Mesodermal cell (in vitro differentiated cells): ENCODE results near the gene KREMEN1.
A peak's percentile ranks its signal among the peaks of the same experiment; 100 is the strongest.

Experiments used
- H3K27ac ChIP-seq: 2 replicates; pipeline ENCODE4 v1.7.0; 2013; ENCODE audit warnings: mild to moderate bottlenecking, low read depth, low read length, moderate library complexity; ENCODE audit not compliant: severe bottlenecking
- H3K36me3 ChIP-seq: 2 replicates; pipeline ENCODE4 v1.7.1; 2013; ENCODE audit warnings: mild to moderate bottlenecking, low read length, moderate library complexity; ENCODE audit not compliant: control insufficient read depth, insufficient read depth
- H3K4me1 ChIP-seq: one replicate; pipeline ENCODE4 v1.7.1; 2013; ENCODE audit warnings: mild to moderate bottlenecking, low read length; ENCODE audit not compliant: insufficient read depth, control insufficient read depth, poor library complexity, severe bottlenecking
- H3K4me3 ChIP-seq: 2 replicates; pipeline ENCODE4 v1.7.0; 2013; ENCODE audit warnings: low read length, control low read depth, mild to moderate bottlenecking; ENCODE audit not compliant: insufficient read depth, poor library complexity, severe bottlenecking; ENCODE audit errors: extremely low read depth
- H3K9me3 ChIP-seq: 2 replicates; pipeline ENCODE4 v1.7.1; 2013; ENCODE audit warnings: mild to moderate bottlenecking, low read length, moderate library complexity; ENCODE audit not compliant: control insufficient read depth
- WGBS, 2 experiments: methylation state at CpG; one replicate each; pipeline ENCODE4 v1.1.5; 2013; ENCODE audit warnings: missing lambda C conversion rate in 2 of 2; ENCODE audit not compliant: insufficient coverage in 2 of 2; 5-methylcytosine and 5-hydroxymethylcytosine counted together

The KREMEN1 gene

DNA sequence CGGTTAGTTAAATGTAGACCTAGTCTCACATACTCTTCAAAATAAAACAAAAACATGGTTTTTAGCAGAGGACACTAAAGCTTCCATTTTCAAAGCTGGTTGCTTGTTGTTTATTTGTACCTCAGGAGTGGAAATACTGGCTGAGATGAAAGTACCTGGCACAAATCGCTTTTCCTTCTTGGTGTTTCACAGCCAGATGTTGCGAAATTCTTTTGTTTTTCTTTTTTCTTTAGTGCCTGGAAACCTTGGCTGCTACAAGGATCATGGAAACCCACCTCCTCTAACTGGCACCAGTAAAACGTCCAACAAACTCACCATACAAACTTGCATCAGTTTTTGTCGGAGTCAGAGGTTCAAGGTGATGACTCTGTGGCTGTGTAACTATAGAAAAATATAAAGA lies 48.3 kb downstream of the KREMEN1 start:
- Histone ChIP-seq H3K9me3 (peaks cover 5% of the 10 kb centered on the region), H3K36me3 (peaks cover 4% of the 10 kb centered on the region), H3K27ac (no peak overlapping the region), H3K4me1 (no peaks in the 10 kb centered on the region), H3K4me3 (no peak overlapping the region)
- 92% methylated on average over 3 of the region's 5 CpGs; no CpG with 5 or more reads in 1 of the 2 experiments for WGBS, 2 experiments

DNA sequence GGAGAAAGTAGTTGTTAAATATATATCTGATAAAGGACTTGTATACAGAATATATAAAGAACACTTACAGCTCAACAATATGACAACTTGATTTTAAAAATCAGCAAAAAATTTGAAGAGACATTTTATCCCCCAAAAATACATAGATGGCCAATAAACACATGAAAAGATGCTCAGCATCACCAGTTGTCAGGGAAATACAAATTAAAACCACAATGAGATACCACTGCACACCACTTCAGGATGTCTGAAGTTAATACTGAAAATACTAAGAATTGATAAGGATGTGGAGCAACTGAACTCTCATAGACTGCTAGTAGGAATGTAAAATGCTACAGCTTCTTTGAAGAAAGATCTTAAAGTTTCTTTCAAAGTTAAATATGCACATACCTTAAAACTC lies 49.2 kb downstream of the KREMEN1 start:
- H3K9me3 ChIP-seq, result peaks cover 5% of the 10 kb centered on the region
- H3K4me1 ChIP-seq, result no peaks in the 10 kb centered on the region
- no peak overlapping the region for H3K4me3 ChIP-seq
- H3K27ac ChIP-seq, result no peak overlapping the region
- peaks cover 4% of the 10 kb centered on the region for H3K36me3 ChIP-seq

DNA sequence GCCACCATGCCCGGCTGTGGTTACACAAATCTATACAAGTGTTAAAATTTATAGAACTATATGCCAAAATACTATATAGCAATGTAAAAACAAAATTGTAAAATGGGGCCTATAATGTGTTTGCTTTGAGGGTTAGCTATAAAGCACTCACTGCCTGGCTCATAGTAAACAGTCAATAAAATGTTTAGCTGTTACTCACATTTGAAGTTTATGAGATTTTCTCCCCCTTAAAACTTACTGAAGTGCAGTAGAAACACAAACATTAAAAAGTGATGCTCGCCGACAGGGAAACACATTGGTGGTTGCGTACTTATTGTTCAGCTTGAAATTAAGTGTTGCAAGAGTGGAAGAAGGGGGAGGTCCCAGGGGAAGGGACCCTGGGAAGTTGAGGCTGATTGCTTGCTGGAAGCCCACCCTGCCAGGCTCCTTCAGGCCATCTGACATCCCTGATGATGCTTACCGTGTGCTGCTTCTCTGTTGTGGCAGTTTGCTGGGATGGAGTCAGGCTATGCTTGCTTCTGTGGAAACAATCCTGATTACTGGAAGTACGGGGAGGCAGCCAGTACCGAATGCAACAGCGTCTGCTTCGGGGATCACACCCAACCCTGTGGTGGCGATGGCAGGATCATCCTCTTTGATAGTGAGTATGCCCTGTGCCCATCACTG lies 52.1 kb downstream of the KREMEN1 start:
- Histone ChIP-seq H3K4me3 (no peak overlapping the region), H3K9me3 (peaks cover 5% of the 10 kb centered on the region), H3K36me3 (no peaks in the 10 kb centered on the region), H3K4me1 (peaks cover 9% of the 10 kb centered on the region), H3K27ac (no peak overlapping the region)
- WGBS, 2 experiments, result 82 to 88% methylated on average over 6 to 9 of the region's 10 CpGs

DNA sequence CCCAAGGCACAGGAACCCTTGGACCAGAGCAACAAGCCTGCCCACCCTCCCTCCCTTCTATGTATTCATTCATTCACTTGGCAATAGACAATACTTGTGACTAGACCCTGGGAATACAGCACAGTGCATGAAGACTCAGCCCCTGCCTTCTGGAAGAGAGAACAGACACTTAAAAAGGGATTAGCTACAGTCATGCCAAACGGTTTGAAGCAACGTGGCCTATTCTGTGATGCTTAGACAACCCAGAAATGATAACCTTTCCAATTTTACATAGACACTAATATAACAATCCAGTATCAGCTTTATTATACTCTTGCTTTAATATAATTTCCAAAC lies 52.6 kb downstream of the KREMEN1 start:
- Histone ChIP-seq H3K9me3 (peaks cover 1% of the 10 kb centered on the region), H3K36me3 (no peaks in the 10 kb centered on the region), H3K4me1 (peaks cover 9% of the 10 kb centered on the region), H3K4me3 (no peak overlapping the region), H3K27ac (no peak overlapping the region)
- 89 to 100% methylated on average over 2 of the region's 2 CpGs for WGBS, 2 experiments

DNA sequence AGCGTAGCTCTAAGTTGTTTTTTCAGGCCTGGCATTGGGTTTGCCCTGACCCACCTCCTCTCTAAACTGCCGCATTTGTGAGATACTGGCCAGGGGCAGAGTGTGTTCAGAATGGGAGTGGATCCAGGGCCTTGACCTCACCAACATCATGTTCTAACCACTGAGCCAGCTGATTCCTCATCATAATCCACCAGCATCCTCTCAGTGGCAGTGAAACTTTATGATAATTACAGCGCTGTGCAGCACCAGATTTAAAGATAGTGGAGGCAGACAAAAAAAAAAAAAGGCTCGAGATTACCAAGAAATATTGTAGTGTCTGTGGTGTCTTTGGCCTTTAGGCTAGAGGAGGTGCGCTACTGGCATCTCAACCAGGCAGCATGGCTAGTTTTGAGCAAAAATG lies 53.0 kb downstream of the KREMEN1 start:
- H3K4me3 ChIP-seq, result no peak overlapping the region
- H3K4me1 ChIP-seq, result peaks cover 9% of the 10 kb centered on the region
- WGBS, 2 experiments, result 89 to 100% methylated on average over 1 to 4 of the region's 5 CpGs
- H3K9me3 ChIP-seq, result no peaks in the 10 kb centered on the region
- H3K27ac ChIP-seq, result no peak overlapping the region
- H3K36me3 ChIP-seq, result no peaks in the 10 kb centered on the region

DNA sequence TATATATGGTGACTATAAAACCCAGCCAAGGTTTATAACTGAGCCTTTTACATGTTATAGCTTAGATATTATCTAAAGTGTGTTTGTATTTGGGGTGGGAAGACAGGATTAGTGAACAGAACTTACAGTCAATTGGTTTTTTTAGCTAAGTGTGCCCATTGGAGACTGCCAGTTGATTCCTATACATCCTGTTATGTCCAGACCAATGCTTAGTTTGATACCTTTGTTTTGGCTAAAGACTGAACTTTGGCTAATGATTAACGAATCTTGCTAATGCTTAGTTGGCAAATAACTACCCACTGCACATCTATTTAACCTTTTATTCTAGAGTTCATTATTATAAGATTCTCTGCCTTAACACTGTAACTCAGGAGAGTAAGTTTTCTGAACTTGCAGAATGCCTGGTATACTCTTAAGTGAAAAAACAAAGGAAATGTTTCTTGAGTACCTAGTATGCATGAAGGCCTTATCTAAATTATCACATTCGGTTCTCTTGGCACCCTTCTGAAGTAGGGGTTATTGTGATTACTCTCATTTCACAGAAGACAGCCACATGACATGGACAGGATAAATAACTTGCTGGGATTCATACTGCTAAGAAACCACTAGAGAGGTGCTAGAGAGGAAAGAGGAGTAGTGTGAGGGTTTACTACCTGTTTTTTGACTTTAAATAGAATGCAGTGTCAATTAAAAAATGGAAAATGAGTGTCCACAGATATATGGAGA lies 54.0 kb downstream of the KREMEN1 start:
- no peak overlapping the region for H3K27ac ChIP-seq
- no peaks in the 10 kb centered on the region for H3K36me3 ChIP-seq
- peaks cover 9% of the 10 kb centered on the region for H3K4me1 ChIP-seq
- 89% methylated on average over 1 of the region's 2 CpGs; no CpG with 5 or more reads in 1 of the 2 experiments for WGBS, 2 experiments
- no peaks in the 10 kb centered on the region for H3K9me3 ChIP-seq
- no peak overlapping the region for H3K4me3 ChIP-seq

DNA sequence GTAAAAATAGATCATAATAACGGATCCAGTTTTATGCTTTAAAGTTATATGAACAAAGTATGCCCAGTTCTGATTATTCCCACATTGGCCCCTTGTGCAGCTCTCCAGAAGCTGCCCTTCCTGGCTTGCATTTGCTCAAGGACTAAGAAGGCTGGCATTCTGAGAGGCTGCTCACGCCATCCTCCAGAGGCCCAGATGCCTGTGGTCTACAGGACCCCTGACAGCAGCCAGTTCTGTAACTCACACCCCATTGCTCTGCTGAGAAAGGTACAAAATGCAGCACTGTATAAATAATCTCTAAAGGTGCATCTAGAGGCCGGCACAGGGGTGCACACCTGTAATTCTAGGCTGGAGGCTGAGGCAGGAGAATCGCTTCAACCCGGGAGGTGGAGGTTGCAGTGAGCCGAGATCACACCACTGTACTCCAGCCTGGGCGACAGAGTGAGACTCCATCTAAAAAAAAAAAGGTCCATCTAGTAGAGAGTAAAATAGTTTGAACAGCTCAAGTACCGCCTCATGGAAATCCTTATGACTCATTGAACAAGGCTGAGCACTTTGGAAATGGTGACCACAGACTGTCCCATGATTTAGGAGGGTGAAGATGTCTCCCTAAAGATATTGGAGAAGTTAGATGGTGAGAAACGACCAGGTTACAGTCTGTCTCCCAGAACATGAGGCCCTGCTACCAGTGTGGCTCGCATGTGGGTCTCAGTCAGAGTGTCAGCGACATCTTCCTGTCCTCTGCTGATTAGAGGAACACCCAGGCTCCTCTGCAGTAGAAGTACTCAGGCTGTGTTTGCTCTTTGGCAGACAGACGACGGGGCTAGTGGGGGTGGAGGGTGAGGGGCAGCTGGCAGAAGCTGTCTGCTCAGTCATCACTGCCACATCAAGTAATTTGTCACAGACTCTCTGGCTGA lies 56.3 kb downstream of the KREMEN1 start:
- H3K9me3 ChIP-seq, result peaks cover 3% of the 10 kb centered on the region
- WGBS, 2 experiments, result 80 to 86% methylated on average over 9 to 10 of the region's 13 CpGs
- peak overlapping the region; percentile 62 for H3K27ac ChIP-seq
- peaks cover 9% of the 10 kb centered on the region for H3K4me1 ChIP-seq
- no peak overlapping the region for H3K4me3 ChIP-seq
- peaks cover 3% of the 10 kb centered on the region for H3K36me3 ChIP-seq

DNA sequence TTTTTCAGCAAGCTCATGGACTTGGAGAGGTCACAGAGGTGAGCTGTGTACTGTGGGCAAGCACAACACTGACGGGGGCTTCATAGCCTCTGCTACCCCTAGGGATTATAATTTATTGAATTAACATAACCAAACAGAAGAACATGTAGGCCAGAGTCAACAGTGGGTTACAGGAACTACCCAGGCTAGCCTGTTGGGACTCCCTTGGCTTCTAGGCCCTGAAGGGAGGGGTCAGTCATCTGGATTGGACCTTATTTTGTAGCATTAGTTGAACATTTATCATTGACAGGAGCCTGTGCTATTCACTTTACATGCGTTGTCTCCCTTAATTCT lies 56.9 kb downstream of the KREMEN1 start:
- Histone ChIP-seq H3K4me1 (peaks cover 9% of the 10 kb centered on the region), H3K27ac (peak overlapping the region; percentile 62), H3K4me3 (no peak overlapping the region), H3K36me3 (peaks cover 3% of the 10 kb centered on the region), H3K9me3 (peaks cover 3% of the 10 kb centered on the region)
- 67% methylated on average over 1 of the region's 2 CpGs; no CpG with 5 or more reads in 1 of the 2 experiments for WGBS, 2 experiments

DNA sequence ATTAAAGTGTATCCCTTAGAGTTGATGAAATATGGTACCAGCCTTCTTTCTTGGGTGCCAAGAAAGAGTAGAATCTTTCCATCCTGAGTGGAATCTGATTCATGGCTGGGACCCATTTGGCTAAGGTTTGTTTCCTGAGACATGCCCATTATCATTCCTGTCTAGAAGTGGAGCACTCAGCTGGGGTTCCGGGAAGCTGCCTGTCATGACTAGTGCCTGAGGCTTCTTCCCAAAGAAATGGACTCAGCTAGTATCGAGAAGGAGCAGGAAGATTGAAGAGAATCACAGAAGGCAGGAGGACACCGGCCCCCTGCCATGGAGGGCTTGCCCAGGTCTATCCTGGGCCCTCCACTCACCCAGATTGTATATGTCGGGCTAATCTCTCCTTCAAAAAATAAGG lies 57.6 kb downstream of the KREMEN1 start:
- H3K36me3 ChIP-seq, result peaks cover 3% of the 10 kb centered on the region
- 72 to 88% methylated on average over 3 to 4 of the region's 4 CpGs for WGBS, 2 experiments
- H3K27ac ChIP-seq, result no peak overlapping the region

DNA sequence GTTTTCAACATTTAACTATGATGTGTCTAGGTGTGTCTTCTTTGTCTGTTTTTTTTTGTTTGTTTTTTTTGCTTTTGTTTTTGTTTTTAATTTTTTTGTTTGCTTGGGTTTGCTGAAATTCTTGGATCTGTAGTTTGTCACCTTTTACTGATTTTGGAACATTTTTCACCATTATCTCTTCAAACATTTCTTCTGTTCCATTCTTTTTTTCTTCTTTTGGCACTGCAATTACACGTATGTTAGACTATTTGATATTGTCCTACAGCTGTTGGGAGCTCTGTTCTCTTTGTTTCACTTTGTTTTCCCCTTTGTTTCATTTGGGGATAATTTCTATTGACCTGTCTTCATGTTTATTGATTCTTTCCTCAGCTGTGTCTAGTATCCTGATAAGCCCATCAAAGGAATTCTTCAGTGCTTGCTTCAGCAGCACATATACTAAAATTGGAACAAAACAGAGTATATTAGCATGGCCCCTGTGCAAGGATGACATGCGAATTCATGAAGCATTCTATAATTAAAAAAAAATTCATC lies 60.8 kb downstream of the KREMEN1 start:
- Histone ChIP-seq H3K9me3 (peaks cover 3% of the 10 kb centered on the region), H3K4me3 (no peak overlapping the region), H3K4me1 (peaks cover 15% of the 10 kb centered on the region), H3K36me3 (peaks cover 3% of the 10 kb centered on the region), H3K27ac (no peak overlapping the region)
- WGBS, 2 experiments, result no CpG with 5 or more reads among the region's 2 CpGs

More for the DNA sequence above, 57.6 kb downstream of the KREMEN1 start:
- Histone ChIP-seq H3K4me3 (no peak overlapping the region), H3K4me1 (peaks cover 15% of the 10 kb centered on the region), H3K9me3 (peaks cover 3% of the 10 kb centered on the region)
